Liver (tissue), 9 donors: Measurements from ENCODE around the gene GBX2. TPM values are rescaled to one million over a fixed set of nuclear protein-coding genes. Genes with fewer than 3 reads are reported as not detected.
A peak's percentile ranks its signal among the peaks of the same experiment; 100 is the strongest.

Source experiments
- DNase-seq: peaks from one replicate; pipeline ENCODE4 v3.0.0-alpha.2; 2017; ENCODE audit warnings: low spot score
- H3K27ac ChIP-seq, 2 donors: one replicate each; pipeline ENCODE4 v1.7.0; 2013; ENCODE audit warnings: inconsistent platforms in 2 of 2, low read length in 2 of 2, control low read depth in 1 of 2, low read depth in 1 of 2, mild to moderate bottlenecking in 1 of 2
- H3K27me3 ChIP-seq, 4 donors: one replicate each; pipeline versions ENCODE4 v1.6.1 to v1.7.0; 2013; ENCODE audit warnings: low read length in 3 of 4, inconsistent platforms in 1 of 4, mild to moderate bottlenecking in 1 of 4, moderate library complexity in 1 of 4; ENCODE audit not compliant: control insufficient read depth in 4 of 4, insufficient read depth in 4 of 4
- H3K36me3 ChIP-seq, 4 donors: one replicate each; pipeline versions ENCODE4 v1.6.1 to v1.7.0; 2013; ENCODE audit warnings: low read length in 3 of 4, mild to moderate bottlenecking in 3 of 4, low read depth in 1 of 4, moderate library complexity in 1 of 4; ENCODE audit not compliant: control insufficient read depth in 4 of 4, insufficient read depth in 3 of 4
- H3K4me1 ChIP-seq, 4 donors: one replicate each; pipeline versions ENCODE4 v1.6.1 to v1.7.0; 2013; ENCODE audit warnings: low read length in 3 of 4, mild to moderate bottlenecking in 3 of 4, moderate library complexity in 1 of 4; ENCODE audit not compliant: control insufficient read depth in 4 of 4, insufficient read depth in 4 of 4
- H3K4me3 ChIP-seq, 3 donors: one replicate each; pipeline versions ENCODE4 v1.6.1 to v1.7.0; 2013; ENCODE audit warnings: low read length in 3 of 3, control low read depth in 1 of 3, low read depth in 1 of 3, mild to moderate bottlenecking in 1 of 3
- H3K9ac ChIP-seq, 2 donors: one replicate each; pipeline ENCODE4 v1.7.0; 2013; ENCODE audit warnings: low read length in 2 of 2, mild to moderate bottlenecking in 2 of 2, moderate library complexity in 2 of 2, control low read depth in 1 of 2, low read depth in 1 of 2
- H3K9me3 ChIP-seq, 4 donors: one replicate each; pipeline versions ENCODE4 v1.6.1 to v1.7.0; 2013; ENCODE audit warnings: low read length in 3 of 4; ENCODE audit not compliant: control insufficient read depth in 4 of 4
- EGR1 ChIP-seq, 2 donors: IDR thresholded peaks; 2 replicates each; pipeline ENCODE4 v1.6.1; 2016 to 2018; ENCODE audit warnings: antibody characterized with exemption in 2 of 2, low read depth in 2 of 2
- FOXA1 ChIP-seq: IDR thresholded peaks from 2 replicates; pipeline ENCODE4 v1.6.1; 2016; ENCODE audit warnings: antibody characterized with exemption
- FOXA2 ChIP-seq: IDR thresholded peaks from 2 replicates; pipeline ENCODE4 v1.6.1; 2016; ENCODE audit warnings: antibody characterized with exemption
- HNF4G ChIP-seq: IDR thresholded peaks from 2 replicates; pipeline ENCODE4 v1.6.1; 2016; ENCODE audit warnings: antibody characterized with exemption
- JUND ChIP-seq, 2 donors: IDR thresholded peaks; 2 replicates each; pipeline ENCODE4 v1.6.1; 2016; ENCODE audit warnings: antibody characterized with exemption in 2 of 2
- NR2F2 ChIP-seq: IDR thresholded peaks from 2 replicates; pipeline ENCODE4 v1.6.1; 2016; ENCODE audit warnings: antibody characterized with exemption
- RAD21 ChIP-seq, 2 donors: IDR thresholded peaks; 2 replicates each; pipeline ENCODE4 v1.6.1; 2016; ENCODE audit warnings: antibody characterized with exemption in 2 of 2, mild to moderate bottlenecking in 2 of 2
- SP1 ChIP-seq: IDR thresholded peaks from 2 replicates; pipeline ENCODE4 v1.6.1; 2018; ENCODE audit warnings: antibody characterized with exemption, mild to moderate bottlenecking
- YY1 ChIP-seq: IDR thresholded peaks from 2 replicates; pipeline ENCODE4 v1.6.1; 2016; ENCODE audit warnings: antibody characterized with exemption, mild to moderate bottlenecking
- WGBS: extraction: QIAGEN DNeasy Blood & Tissue Kit; methylation state at CpG from one replicate; pipeline ENCODE4 v1.1.7; 2013; 5-methylcytosine and 5-hydroxymethylcytosine counted together
- polyA plus RNA-seq, 2 donors: library from polyadenylated mRNA; stranded (reverse) in 1 of 2; unstranded in 1 of 2; fragments of 200-250 nt in 1 of 2; fragments of >200 nt in 1 of 2; fragmentation: Nextera tagmentation in 1 of 2; extraction: Ambion mirVana in 1 of 2; gene quantifications; one replicate each; pipeline versions ENCODE4 v1.2.1 to v1.2.3, GENCODE V29; 2013 to 2015
- total RNA-seq, 2 donors: library from RNA; depleted of rRNA; stranded (reverse); fragments of >200 nt; gene quantifications; one replicate each; pipeline ENCODE4 v1.2.3, GENCODE V29; 2014
- TF ChIP-seq, protein P1 (sequence below): IDR thresholded peaks from 2 replicates; pipeline ENCODE4 v1.6.1; 2016; ENCODE audit warnings: antibody characterized with exemption
- TF ChIP-seq, protein P2 (sequence below): IDR thresholded peaks from 2 replicates; pipeline ENCODE4 v1.6.1; 2016; ENCODE audit warnings: antibody characterized with exemption
- TF ChIP-seq, protein P3 (sequence below): fragments of 150-350 bp; IDR thresholded peaks from 2 replicates; pipeline ENCODE4 v1.5.1; 2017; ENCODE audit warnings: improper control_type of control experiment, low read depth, low read length; ENCODE audit not compliant: missing input control
- TF ChIP-seq, protein P4 (sequence below): IDR thresholded peaks from 2 replicates; pipeline ENCODE4 v1.6.1; 2016; ENCODE audit warnings: antibody characterized with exemption
- donor health status: healthy.
- donor health status: healthy.
- donor health status: healthy.
- donor health status: healthy.
- donor health status: healthy.

GBX2 gene
- total and polyA plus RNA-seq, 4 donors: not detected

DNA sequence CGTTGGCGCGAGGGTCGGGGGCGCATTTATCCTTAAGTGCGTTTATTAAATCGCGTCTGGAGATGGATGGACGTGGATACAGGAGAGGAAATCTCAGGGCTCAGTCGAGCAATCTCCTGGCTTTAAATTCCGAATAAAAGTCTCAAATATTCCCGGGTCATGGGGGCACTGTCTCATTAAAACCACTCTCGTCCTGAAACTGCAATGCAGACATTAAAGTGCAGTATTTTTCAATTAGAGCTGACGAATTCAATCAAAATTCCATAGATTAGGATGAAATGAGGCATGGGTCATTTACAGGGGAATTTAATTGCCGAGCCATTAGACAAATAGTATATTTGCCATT is 10.7 kb upstream of the GBX2 start (continued):
- TF ChIP-seq, protein P1, sequence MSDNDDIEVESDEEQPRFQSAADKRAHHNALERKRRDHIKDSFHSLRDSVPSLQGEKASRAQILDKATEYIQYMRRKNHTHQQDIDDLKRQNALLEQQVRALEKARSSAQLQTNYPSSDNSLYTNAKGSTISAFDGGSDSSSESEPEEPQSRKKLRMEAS: no peak
- TF ChIP-seq YY1: no peak
- TF ChIP-seq NR2F2: no peak
- TF ChIP-seq FOXA2: no peak
- TF ChIP-seq SP1: no peak

DNA sequence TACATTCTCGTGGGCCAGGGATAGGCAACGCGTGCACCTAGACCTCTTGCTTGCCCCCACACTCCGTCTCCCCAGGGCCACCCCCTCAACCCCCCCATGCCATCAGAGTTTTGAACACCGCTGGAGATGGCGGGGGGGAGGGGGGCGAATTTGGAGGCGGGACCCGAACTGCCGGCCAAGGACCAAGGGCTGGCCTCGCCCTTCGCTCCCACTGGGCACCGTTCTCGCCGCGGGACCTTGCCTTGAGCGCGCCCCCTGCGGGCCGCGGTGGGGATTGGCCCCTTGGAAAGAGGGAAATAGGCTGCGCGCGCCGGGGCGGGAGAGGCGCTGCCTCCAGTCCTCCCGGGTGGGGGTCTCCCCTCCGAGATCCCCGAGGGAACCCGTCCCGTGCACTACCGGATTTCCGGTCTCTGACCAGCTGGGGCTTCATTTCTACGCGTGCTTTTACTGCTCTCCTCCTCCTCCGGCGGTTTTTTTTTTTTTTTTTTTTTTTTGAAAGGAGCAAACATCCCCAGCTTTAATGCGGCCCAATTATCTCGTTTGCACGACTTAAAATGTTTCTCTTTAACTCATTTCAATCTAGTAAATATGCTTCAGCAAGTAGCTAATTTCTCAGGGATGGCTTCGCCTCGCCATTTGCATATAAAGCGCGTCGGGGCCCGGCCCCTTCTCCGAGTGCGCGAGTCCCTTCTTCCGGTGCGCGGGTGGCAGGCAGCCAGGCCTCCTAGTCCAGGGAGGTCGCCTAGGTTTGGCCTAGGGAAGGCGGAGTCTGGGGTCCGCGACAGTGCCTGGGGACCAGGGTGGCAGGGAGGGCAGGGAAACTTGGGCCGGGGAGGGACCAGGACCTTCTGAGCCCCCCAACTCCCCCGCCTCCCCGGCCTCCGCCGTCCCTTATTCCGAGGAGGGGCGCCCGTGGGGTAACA is 10.0 kb upstream of the GBX2 start:
- H3K27me3 ChIP-seq: peaks cover 0 to 35% (median 23%) of the 10 kb centered on the region in 4 donors
- H3K9me3 ChIP-seq: no peaks in the 10 kb centered on the region
- H3K4me1 ChIP-seq: peaks cover 4 to 15% (median 12%) of the 10 kb centered on the region in 4 donors
- TF ChIP-seq, protein P2, sequence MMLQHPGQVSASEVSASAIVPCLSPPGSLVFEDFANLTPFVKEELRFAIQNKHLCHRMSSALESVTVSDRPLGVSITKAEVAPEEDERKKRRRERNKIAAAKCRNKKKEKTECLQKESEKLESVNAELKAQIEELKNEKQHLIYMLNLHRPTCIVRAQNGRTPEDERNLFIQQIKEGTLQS: no peak
- peak; percentile 43 to 67 for TF ChIP-seq RAD21 (IDR thresholded peaks at IDR 0.05)
- TF ChIP-seq, protein P3, sequence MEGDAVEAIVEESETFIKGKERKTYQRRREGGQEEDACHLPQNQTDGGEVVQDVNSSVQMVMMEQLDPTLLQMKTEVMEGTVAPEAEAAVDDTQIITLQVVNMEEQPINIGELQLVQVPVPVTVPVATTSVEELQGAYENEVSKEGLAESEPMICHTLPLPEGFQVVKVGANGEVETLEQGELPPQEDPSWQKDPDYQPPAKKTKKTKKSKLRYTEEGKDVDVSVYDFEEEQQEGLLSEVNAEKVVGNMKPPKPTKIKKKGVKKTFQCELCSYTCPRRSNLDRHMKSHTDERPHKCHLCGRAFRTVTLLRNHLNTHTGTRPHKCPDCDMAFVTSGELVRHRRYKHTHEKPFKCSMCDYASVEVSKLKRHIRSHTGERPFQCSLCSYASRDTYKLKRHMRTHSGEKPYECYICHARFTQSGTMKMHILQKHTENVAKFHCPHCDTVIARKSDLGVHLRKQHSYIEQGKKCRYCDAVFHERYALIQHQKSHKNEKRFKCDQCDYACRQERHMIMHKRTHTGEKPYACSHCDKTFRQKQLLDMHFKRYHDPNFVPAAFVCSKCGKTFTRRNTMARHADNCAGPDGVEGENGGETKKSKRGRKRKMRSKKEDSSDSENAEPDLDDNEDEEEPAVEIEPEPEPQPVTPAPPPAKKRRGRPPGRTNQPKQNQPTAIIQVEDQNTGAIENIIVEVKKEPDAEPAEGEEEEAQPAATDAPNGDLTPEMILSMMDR: peak; percentile 63
- H3K4me3 ChIP-seq: peak overlapping the region in 1 of 3 donors; percentile 37
- DNase-seq: peak; percentile 67
- H3K9ac ChIP-seq: no peak overlapping the region
- no peak overlapping the region for H3K27ac ChIP-seq
- no peaks in the 10 kb centered on the region for H3K36me3 ChIP-seq
- 5% methylated on average over 65 of the region's 65 CpGs for WGBS

DNA sequence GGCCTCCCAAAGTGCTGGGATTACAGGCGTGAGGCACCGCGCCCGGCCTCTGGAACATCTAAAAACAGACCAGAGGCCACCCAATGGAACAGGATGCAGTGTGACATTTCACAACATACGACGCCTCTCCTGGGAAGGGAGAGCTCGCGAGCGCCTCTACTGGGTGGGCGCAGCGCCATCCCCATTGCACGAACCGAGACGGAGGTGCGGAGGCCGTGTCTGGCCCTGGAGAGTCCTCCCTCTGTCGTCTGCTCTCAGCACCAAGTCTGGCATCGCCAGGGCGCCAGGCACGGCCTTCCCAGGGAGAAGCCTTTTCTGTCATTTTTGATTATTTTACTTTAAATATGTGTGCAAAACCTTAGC is 9.4 kb upstream of the GBX2 start:
- no peak for TF ChIP-seq JUND (IDR thresholded peaks at IDR 0.05)
- TF ChIP-seq, protein P3: peak; percentile 14
- Histone ChIP-seq H3K9ac (no peak overlapping the region), H3K36me3 (no peaks in the 10 kb centered on the region), H3K4me1 (peaks cover 4 to 15% (median 12%) of the 10 kb centered on the region in 4 donors), H3K9me3 (no peaks in the 10 kb centered on the region), H3K27ac (no peak overlapping the region), H3K27me3 (peaks cover 0 to 35% (median 26%) of the 10 kb centered on the region in 4 donors), H3K4me3 (peak overlapping the region in 1 of 3 donors; percentile 37)
- WGBS: 13% methylated on average over 20 of the region's 20 CpGs
- DNase-seq: no peak

DNA sequence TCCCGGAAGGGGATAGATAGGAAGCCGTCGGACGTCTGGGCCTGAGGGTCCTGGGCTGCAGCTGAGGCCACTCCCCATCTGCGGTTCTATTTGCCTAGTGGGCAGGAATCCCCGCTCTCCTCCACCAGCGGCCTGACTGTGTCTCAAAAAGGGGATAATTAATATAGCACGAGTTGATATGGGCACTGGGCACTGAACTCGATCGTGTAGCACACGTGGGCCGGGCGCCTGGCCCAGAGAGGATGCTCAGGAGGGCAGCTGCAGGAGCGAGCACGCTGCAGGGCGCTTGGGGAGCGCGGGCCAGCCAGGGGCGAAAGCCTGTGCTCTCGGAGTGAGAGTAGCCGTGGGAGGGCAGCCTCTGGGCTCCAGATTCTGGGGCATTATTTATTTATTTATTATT is 8.8 kb upstream of the GBX2 start:
- Histone ChIP-seq H3K9me3 (no peaks in the 10 kb centered on the region), H3K36me3 (no peaks in the 10 kb centered on the region), H3K27ac (no peak overlapping the region), H3K27me3 (peaks cover 0 to 39% (median 27%) of the 10 kb centered on the region in 4 donors), H3K9ac (no peak overlapping the region), H3K4me3 (no peak overlapping the region), H3K4me1 (peaks cover 9 to 15% (median 12%) of the 10 kb centered on the region in 4 donors)
- no peak for DNase-seq
- no peak for TF ChIP-seq FOXA1
- TF ChIP-seq, protein P4, sequence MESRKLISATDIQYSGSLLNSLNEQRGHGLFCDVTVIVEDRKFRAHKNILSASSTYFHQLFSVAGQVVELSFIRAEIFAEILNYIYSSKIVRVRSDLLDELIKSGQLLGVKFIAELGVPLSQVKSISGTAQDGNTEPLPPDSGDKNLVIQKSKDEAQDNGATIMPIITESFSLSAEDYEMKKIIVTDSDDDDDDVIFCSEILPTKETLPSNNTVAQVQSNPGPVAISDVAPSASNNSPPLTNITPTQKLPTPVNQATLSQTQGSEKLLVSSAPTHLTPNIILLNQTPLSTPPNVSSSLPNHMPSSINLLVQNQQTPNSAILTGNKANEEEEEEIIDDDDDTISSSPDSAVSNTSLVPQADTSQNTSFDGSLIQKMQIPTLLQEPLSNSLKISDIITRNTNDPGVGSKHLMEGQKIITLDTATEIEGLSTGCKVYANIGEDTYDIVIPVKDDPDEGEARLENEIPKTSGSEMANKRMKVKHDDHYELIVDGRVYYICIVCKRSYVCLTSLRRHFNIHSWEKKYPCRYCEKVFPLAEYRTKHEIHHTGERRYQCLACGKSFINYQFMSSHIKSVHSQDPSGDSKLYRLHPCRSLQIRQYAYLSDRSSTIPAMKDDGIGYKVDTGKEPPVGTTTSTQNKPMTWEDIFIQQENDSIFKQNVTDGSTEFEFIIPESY: no peak
- TF ChIP-seq, protein P2: no peak
- no peak for TF ChIP-seq EGR1 (IDR thresholded peaks at IDR 0.05; ENCODE audit: low read depth in 2 of 2)
- no peak for TF ChIP-seq YY1
- TF ChIP-seq SP1: no peak
- TF ChIP-seq JUND (IDR thresholded peaks at IDR 0.05): no peak
- no peak for TF ChIP-seq HNF4G
- no peak for TF ChIP-seq FOXA2
- 57% methylated on average over 21 of the region's 21 CpGs for WGBS
